GM19324 (cell line): Measurements from ENCODE around the gene CTSA.
"Not testable (repeated sequence)": the region's sequence is repeated elsewhere in the genome, so short reads cannot be mapped to it uniquely, and the experiment has no call there.

ENCODE experiments used
- ATAC-seq: cut with Tn5 transposase; IDR thresholded peaks from one replicate; pipeline ENCODE4 v1.9.1; 2021; ENCODE audit warnings: mild to moderate bottlenecking, moderate library complexity; ENCODE audit not compliant: unreplicated experiment, low FRiP score

The CTSA gene

DNA sequence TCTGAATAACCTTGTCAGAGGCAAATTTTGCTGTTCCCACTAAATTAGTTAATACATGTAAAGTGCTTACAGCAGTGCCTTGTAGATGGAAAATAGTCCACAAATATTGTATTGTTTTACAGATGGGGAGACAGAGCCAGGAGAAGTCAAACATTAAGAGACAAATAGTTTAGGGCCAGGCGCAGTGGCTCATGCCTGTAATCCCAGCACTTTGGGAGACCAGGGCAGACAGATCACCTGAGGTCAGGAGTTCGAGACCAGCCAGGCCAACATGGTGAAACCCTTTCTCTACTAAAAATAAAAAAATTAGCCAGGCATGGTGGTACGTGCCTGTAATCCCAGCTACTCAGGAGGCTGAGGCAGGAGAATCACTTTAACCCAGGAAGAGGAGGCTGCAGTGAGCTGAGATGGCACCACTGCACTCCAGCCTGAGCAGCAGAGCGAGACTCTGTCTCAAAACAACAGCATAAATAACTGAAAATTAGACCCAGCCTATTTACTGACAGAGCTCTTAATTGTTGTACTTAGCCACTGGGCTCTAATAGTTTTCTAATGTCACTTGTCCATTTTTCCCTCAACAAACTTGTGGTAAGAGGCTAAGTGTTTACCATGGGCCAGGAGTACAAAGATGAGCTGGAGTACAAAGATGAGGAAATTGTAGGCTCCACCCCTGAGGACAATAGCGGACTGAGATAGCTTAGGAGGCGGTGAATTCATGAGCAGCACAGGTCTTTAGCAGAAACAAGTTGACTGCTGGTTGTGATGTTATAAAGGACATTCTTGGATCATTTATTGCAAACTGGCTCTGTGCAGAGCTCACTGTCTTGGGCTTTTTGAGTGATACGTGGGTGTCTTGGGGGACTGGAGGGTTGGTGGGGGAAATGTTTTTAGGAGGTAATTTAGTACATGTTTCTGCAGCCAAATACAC lies 27.3 kb upstream of the CTSA start:
- no peak for ATAC-seq

- ATAC-seq, result no peak
Measured at GRCh38 chr20:45866454-45866853, 24.7 kb upstream of the CTSA start.

- no peak for ATAC-seq
Measured at GRCh38 chr20:45867136-45867818, 23.9 kb upstream of the CTSA start.

- ATAC-seq, result no peak
Measured at GRCh38 chr20:45867819-45868176, 23.3 kb upstream of the CTSA start.

GRCh38 chr20:45872626-45873025 lies 18.5 kb upstream of the CTSA start:
- ATAC-seq, result no peak

DNA sequence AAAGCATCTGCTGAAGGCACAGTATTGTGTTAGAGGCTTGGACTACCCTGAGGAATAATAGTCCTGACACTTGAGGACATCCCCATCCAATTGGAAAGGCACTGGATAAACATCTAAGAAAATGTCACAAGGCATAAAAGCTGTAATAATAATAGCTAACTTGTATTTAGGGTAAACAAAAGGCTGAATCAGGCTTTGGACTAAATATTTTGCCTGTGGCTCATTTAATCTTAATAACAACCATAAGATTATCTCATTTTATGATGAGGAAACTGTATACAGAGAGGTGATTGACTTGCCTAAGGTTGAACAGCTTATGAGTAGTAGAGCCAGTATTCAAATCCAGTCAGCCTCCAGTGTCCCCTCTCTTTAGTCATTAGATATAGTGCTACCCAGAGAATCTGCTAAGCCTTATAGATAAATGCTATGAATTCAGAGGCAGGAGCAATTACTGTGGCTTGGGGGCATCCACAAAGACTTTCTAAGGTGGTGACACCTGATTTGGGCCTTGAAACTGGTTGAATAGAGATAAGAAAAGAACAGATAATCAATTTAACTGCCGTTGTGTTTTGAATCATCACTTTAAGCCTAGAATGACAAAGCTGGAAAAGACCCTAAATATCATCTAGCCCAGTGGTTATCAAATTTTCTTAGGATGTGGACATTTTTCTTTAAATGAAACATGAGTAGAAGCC lies 17.6 kb upstream of the CTSA start:
- ATAC-seq, result no peak

DNA sequence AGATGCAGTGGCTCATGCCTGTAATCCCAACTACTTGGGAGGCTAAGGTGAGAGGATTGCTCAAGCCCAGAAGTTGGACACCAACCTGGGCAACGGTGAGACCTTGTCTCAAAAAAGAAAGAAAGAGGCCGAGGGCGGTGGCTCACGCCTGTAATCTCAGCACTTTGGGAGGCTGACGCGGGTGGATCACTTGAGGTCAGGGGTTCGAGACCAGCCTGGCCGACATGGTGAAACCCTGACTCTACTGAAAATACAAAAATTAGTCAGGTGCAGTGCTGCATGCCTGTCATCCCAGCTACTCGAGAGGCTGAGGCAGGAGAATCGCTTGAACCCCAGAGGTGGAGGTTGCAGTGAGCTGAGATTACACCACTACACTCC lies 17.0 kb upstream of the CTSA start:
- ATAC-seq, result not testable (repeated sequence)

- ATAC-seq, result no peak
Measured at GRCh38 chr20:45874576-45874975, 16.6 kb upstream of the CTSA start.

GRCh38 chr20:45878076-45878761 lies 12.9 kb upstream of the CTSA start:
- ATAC-seq, result no peak

GRCh38 chr20:45880988-45881788 lies 9.9 kb upstream of the CTSA start, which contains the start of gene ZSWIM1:
ZSWIM1 (plus strand) TSS chr20:45881227; CDS start chr20:45882593, 1,366 bp downstream.
- ATAC-seq, result peak; percentile 96

DNA sequence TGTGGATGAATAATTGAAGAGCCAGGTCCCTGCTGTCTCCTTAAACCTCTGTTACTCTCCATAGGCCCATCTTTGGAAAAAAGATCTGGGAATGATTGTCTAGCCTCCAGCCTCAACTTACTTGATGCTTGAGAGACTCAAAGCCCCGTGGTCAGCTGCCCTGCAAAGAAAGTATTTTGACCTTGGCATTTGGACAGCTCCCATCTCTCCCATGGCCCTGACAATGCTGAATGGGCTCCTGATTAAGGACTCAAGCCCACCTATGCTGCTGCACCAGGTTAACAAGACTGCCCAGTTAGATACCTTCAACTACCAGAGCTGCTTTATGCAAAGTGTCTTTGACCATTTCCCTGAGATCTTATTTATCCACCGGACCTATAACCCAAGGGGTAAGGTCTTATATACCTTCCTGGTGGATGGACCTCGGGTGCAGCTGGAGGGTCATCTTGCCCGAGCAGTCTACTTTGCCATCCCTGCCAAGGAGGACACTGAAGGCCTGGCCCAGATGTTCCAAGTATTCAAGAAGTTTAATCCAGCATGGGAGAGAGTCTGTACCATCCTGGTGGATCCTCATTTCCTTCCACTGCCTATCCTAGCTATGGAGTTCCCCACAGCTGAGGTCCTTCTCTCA lies 8.6 kb upstream of the CTSA start:
- no peak for ATAC-seq

DNA sequence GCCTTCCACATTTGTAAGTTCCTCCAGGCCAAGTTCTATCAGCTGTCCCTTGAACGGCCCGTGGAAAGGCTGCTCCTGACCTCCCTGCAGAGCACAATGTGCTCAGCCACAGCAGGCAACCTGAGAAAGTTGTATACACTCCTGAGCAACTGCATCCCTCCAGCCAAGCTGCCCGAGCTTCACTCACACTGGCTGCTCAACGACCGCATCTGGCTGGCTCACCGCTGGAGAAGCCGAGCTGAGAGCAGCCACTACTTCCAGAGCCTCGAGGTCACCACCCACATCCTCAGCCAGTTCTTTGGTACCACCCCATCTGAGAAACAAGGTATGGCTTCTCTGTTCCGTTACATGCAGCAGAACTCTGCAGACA lies 8.1 kb upstream of the CTSA start:
- no peak for ATAC-seq

GRCh38 chr20:45886590-45887345 lies 4.4 kb upstream of the CTSA start:
- no peak for ATAC-seq

GRCh38 chr20:45887346-45887715 lies 3.8 kb upstream of the CTSA start, which contains the start of gene SPATA25:
SPATA25 (minus strand) TSS chr20:45887622; CDS start chr20:45887590, 32 bp downstream.
- ATAC-seq, result no peak

- no peak for ATAC-seq
Measured at GRCh38 chr20:45888681-45889080, 2.5 kb upstream of the CTSA start.

DNA sequence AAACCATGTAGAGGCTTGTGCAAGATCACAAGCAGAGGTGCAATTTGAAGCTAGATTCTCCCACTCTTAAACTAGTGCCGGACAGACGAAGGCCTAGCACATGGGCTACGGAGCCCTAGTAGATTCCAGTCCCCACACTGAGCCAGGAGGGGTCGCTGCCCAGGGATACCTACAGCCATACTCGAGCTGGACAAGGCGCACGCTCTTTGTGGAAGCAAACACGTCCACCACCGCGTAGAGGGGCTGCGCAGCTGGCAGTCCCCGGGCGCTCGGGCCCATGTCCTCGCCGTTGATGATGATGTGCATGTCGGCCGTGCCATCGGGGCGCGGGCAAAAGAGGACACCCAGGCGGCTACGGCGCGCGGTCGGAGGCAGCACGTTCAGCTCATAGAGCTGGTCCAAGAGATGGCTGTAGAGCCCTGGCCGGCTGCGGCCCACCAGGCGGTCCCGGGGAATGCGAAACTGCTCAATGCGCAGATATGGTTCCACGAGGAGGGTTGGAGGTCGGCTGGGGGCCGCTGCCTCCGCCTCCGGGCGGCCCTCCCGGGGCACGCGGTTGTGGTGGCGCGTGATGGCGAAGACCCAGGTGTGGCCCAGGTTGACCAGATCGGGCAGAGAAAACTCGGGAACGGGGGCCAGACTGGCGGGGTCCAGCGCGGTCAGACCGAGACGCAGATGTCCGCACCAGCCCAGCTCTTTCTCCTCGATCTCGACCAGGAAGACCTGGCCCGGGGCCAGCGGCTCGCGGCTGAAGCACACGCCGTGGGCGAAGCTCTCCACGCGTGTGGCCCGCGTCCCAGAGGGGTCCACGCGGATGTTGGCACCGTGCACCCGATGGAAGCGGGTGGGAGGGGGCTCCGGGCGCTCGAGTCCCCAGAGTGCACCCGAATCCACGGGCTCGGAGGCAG lies 804 bp upstream of the CTSA start:
- no peak for ATAC-seq

DNA sequence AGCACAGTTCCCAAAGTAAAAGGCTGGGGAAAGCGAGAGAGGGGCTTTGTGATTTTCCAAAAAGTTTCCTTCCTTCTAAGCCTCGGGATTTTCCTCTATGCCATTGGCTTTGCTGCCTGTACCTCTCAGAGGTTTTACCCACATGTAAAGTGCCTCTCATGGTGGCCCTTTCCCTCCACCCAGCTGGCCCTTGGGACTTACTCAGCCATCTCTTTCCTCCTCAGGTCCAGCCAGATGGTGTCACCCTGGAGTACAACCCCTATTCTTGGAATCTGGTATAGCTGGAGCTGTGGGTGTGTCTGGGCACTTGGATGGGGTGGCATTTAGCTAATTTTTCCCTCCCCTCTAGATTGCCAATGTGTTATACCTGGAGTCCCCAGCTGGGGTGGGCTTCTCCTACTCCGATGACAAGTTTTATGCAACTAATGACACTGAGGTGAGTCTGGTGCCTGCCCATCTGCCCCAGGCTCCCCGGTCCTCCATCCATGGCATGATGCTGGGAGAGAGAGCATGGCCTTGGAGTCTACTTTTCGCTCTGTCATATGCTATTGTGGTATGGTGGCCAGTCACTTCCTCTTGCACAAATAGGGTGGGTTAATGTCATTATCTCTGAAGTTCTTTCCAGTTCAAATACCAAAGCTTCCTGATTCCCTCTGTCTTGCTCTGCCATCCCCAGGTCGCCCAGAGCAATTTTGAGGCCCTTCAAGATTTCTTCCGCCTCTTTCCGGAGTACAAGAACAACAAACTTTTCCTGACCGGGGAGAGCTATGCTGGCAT lies 1.1 kb downstream of the CTSA start:
- no peak for ATAC-seq
